ENCODE data around the gene ZNF276.

Gene ZNF276

GRCh38 chr16:89711601-89712273 lies 9.6 kb upstream of the ZNF276 start:
- DNase-seq (ENCODE audit: low read depth in 2 of 2, low spot score in 1 of 2), result peak; percentile 39 to 52

- DNase-seq (ENCODE audit: low read depth in 2 of 2, low spot score in 1 of 2), result no peak
Observed at GRCh38 chr16:89712274-89712781, 9.0 kb upstream of the ZNF276 start.

GRCh38 chr16:89716493-89716892 lies 4.8 kb upstream of the ZNF276 start:
- DNase-seq (ENCODE audit: low read depth in 2 of 2, low spot score in 1 of 2), result no peak

- no peak for DNase-seq (ENCODE audit: low read depth in 2 of 2, low spot score in 1 of 2)
Observed at GRCh38 chr16:89716916-89717687, 4.2 kb upstream of the ZNF276 start.

DNA sequence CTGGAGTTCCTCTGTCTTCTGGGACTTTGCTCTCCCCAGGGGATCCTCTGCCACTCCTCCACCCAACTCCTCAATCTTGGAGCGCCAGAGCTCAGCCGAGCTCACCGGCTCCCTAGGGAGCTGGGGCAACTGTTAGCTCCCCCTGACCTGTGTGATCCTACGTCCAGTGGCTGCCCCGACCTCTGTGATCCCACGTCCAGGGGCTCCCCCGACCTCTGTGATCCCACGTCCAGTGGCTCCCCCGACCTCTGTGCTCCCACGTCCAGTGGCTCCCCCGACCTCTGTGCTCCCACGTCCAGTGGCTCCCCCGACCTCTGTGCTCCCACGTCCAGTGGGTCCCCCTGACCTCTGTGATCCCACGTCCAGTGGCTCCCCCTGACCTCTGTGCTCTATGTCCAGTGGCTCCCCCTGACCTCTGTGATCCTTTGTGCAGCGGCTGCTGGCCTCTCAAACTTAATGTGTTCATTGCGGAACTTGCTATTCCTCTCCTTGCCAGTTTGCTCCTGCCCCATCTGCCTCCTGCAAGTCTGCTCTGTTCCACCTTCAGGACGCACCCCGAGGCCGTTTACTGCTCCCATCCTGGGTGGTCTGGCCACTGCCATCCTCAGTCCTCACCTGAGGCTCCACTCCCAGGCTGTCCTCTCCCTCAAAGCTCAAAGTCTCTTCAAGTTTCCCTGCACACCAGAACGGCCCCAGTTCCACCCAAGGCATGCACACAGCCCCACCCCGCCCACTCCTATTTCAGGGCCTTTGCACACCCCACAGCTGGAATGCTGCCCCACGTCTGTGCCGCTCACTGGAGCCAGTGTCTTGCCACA lies 3.4 kb upstream of the ZNF276 start:
- DNase-seq (ENCODE audit: low read depth in 2 of 2, low spot score in 1 of 2), result no peak

DNA sequence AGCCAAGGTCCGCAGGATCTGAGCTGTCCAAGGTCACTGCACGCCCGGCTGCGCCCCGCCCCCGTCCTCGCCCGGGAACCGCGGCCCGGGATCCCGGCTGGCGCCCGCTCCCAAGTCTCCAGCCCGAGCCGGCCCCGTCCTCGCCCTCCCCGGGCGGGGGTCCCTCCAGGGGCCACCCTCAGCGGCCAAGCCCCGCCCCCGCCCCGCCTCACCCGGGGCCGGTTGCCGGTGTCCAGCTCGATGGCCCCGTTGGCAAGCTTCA lies 855 bp upstream of the ZNF276 start:
- DNase-seq (ENCODE audit: low read depth in 2 of 2, low spot score in 1 of 2), result no peak

GRCh38 chr16:89721546-89722391 lies 432 bp downstream of the ZNF276 start:
- peak; percentile 74 to 81 for DNase-seq (ENCODE audit: low read depth in 2 of 2, low spot score in 1 of 2)

DNA sequence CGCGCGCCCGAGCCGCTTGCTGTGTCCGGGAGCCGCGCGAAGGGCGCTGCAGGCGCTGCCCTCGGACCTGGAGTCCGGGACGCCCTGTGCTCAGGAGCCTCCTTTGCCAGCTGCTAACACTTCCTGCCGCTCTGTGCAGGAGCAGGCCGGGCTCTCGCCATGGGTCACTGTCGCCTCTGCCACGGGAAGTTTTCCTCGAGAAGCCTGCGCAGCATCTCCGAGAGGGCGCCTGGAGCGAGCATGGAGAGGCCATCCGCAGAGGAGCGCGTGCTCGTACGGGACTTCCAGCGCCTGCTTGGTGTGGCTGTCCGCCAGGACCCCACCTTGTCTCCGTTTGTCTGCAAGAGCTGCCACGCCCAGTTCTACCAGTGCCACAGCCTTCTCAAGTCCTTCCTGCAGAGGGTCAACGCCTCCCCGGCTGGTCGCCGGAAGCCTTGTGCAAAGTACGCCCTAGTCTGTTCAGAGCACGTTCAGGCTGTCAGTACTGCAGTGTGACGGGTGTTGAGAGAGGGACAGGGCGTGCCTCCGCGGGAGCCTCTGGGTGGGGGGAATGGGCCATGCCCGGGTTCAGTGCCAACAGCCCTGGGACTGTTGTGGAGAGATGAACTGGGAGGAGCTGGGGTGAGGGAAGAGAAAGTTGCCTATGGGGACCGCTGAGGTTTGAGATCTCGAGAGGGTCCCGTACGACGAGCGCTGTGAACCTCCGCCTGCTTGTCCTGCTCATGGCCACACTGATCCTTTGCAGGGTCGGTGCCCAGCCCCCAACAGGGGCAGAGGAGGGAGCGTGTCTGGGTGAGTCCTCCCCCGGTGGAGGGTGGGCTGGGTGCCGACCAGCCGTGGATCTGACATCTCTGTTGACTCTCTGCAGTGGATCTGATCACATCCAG lies 1.3 kb downstream of the ZNF276 start:
- peak; percentile 33 to 45 for DNase-seq (ENCODE audit: low read depth in 2 of 2, low spot score in 1 of 2)

- DNase-seq (ENCODE audit: low read depth in 2 of 2, low spot score in 1 of 2), result peak; percentile 43 to 70
Observed at GRCh38 chr16:89723279-89724250, 2.2 kb downstream of the ZNF276 start.

- no peak for DNase-seq (ENCODE audit: low read depth in 2 of 2, low spot score in 1 of 2)
Observed at GRCh38 chr16:89727406-89728120, 6.2 kb downstream of the ZNF276 start.

GRCh38 chr16:89729293-89729692 lies 8.0 kb downstream of the ZNF276 start:
- no peak for DNase-seq (ENCODE audit: low read depth in 2 of 2, low spot score in 1 of 2)

DNA sequence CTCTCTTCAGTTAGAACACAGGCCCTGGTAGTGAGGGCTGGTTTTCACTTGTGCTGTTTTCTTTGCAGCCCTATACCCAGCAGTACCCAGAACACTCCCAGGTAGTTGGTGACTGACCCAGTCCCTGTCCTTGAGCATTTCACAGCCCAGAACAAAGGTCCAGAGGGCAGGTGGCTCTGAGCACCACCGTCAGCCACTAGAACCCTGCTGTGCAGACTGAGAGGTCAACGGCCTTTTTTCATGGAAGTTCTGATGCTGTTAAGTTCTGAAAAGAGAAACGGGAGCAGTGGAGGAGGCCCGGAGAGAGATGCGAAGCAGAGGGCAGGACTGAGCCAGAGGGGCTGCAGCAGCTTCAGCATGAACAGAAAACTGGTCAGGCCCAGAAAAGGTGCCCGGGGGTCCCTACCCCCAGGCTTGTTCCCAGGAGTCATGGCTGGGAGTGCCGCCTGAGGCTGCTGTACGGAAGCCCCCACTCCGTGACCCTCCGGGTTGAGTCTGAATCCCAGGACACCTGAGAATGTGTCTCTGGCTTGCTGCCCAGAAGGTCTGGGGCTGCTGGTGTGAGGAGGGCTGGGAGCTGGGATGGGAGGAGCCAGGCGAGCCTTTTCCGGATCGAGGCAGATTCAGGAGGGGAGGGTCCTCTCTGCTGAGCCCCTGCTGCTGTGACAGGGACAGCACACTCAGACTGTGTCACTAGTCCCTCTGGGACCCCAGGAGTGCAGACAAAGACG lies 8.7 kb downstream of the ZNF276 start:
- DNase-seq (ENCODE audit: low read depth in 2 of 2, low spot score in 1 of 2), result no peak

GRCh38 chr16:89730610-89731234 lies 9.4 kb downstream of the ZNF276 start:
- DNase-seq (ENCODE audit: low read depth in 2 of 2, low spot score in 1 of 2), result no peak

DNA sequence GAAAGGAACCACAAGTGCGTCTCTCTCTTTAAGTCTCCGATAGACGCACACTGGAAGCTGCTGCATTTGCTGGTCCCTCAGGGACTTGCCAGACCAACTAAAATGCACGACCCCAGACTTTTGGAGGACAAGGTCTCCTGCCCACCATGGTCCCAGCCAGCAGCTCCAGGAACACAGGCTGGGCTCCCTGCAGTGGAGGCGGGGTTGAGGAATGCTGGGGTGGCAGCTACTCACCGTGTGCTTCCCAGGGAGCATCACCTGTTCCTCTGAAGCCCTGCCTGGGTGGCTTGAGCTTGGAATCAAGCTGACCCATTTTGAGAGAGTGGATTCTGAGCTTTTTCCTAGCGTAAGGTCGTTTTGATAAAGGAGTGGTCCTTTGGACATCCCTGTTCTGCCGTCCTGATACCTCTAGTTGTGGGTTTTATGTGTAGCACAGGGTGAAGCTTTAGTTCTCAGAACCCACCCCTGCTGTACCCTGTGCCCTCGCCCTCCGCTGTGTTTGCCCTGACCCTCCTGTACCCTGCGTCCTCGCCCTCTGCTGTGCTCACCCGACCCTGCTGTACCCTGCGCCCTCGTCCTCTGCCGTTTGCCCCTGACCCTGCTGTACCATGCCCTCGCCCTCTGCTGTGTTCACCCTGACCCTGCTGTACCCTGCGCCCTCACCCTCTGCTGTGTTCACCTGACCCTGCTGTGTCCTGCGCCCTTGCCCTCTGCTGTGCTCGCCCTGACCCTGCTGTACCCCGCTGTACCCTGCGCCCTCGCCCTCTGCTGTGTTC lies 11.0 kb downstream of the ZNF276 start:
- no peak for DNase-seq (ENCODE audit: low read depth in 2 of 2, low spot score in 1 of 2)

- no peak for DNase-seq (ENCODE audit: low read depth in 2 of 2, low spot score in 1 of 2)
Observed at GRCh38 chr16:89732918-89733242, 11.5 kb downstream of the ZNF276 start.

- DNase-seq (ENCODE audit: low read depth in 2 of 2, low spot score in 1 of 2), result no peak
Observed at GRCh38 chr16:89733322-89733721, 12.0 kb downstream of the ZNF276 start.
